SU-DHL-6 (cell line): ENCODE data around the gene TBC1D4.

Source experiments
- CTCF ChIP-seq: fragments of 200-600 bp; sonication (generic); IDR thresholded peaks from one replicate; pipeline ENCODE4 v1.5.1; 2017; ENCODE audit warnings: antibody characterized with exemption, mild to moderate bottlenecking, low read length, moderate library complexity; ENCODE audit not compliant: insufficient read depth, poor library complexity, severe bottlenecking
- EZH2phosphoT487 ChIP-seq: fragments of 200-600 bp; sonication (generic), shearing (Covaris generic); conservative IDR thresholded peaks from 2 replicates; pipeline ENCODE4 v1.6.1; 2018; ENCODE audit warnings: mild to moderate bottlenecking, antibody characterized with exemption, low read length, moderate library complexity, mixed read lengths

GRCh38 chr13:75440100-75440499, 41.9 kb downstream of the TBC1D4 start:
- TF ChIP-seq CTCF (no peak), EZH2phosphoT487 (no peak)
